ENCODE measurements around the gene HMGN4. TPM values are rescaled to one million over a fixed set of nuclear protein-coding genes. Genes with fewer than 3 reads are reported as not detected.
A peak's percentile ranks its signal among the peaks of the same experiment; 100 is the strongest.

HMGN4 gene
- total and polyA plus RNA-seq, 9 of the 15 experiments (the other 6 are each of a cell fraction or from before 2014, with no cell fraction given) = 35.4 to 134 (median 94.1) TPM

DNA sequence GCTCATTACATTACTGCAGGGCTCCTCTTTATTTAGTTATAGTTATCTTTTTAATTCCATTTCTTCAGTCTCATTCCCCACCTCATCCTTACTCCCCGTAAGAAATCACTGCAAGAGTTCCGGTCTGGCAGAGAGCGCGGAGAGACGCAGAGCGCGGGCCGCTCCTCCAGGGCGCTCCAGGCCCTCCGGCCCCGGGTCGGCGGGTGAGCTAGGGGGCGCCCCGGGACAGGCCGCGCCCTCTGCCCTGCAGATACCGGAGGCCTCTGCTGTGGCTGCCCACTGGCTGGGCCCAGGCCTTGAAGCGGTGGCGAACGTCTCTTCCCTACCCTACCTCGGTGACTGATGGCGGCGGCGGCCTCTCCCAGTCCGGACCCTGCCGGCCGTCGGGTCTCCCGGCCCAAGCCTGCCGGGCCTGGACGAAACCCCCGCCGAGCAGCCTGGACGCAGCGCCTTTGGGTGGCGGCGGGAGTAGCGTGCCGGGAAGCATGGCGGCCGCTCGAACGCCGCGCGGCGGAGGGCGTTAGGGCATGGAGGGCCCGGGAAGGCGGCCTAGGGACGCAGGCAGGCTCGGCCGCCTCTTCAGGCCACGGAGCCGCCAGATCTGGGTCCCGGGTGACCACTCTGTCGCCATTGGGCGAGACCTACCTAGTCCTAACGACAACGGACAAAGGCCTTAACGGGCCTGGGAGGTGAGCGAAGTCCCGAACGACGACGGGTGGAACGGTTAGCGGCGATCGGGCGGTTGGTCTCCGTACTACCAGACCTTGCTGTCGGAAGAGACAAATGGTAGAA, 16.4 kb upstream of the HMGN4 start (continued):
- TF ChIP-seq ZBTB11 (CRISPR knock-in tag; IDR thresholded peaks at IDR 0.05) (peak in 2 of 3 experiments; percentile 49 to 76; a peak in 2 of 6 replicates), RCOR1 (IDR thresholded peaks at IDR 0.05; ENCODE audit: borderline replicate concordance in 1 of 2, low read depth in 2 of 2, low read length in 2 of 2) (peak; percentile 88 to 99), MXD1 (CRISPR knock-in tag; IDR thresholded peaks at IDR 0.05; ENCODE audit: borderline replicate concordance, poor library complexity, severe bottlenecking) (peak; percentile 42), ZFX (CRISPR knock-in tag; IDR thresholded peaks at IDR 0.05) (peak; percentile 100), EHMT2 (IDR thresholded peaks at IDR 0.05) (no peak), ZNF436 (CRISPR knock-in tag; IDR thresholded peaks at IDR 0.05) (no peak), KLF16 (IDR thresholded peaks at IDR 0.05) (no peak), ESRRB (CRISPR knock-in tag; IDR thresholded peaks at IDR 0.05; ENCODE audit: borderline replicate concordance) (no peak; the same call in 1 of the 2 replicates), ADNP (tag; IDR thresholded peaks at IDR 0.05) (peak; percentile 54; the same call in 1 of the 2 replicates), KDM2B (CRISPR knock-in tag; IDR thresholded peaks at IDR 0.05) (no peak), ZNF79 (CRISPR knock-in tag; IDR thresholded peaks at IDR 0.05; ENCODE audit: low read depth) (no peak), HNRNPL (IDR thresholded peaks at IDR 0.05; ENCODE audit: low read depth, low read length) (peak; percentile 96), FOXA3 (CRISPR knock-in tag; conservative IDR thresholded peaks at IDR 0.05 in 1 of 2, IDR thresholded peaks at IDR 0.05 in 1 of 2) (0 out of 4 replicates have a peak, but pooled peaks of 1 of the 2 experiments have one; percentile 62)
- TF ChIP-seq, protein P1, sequence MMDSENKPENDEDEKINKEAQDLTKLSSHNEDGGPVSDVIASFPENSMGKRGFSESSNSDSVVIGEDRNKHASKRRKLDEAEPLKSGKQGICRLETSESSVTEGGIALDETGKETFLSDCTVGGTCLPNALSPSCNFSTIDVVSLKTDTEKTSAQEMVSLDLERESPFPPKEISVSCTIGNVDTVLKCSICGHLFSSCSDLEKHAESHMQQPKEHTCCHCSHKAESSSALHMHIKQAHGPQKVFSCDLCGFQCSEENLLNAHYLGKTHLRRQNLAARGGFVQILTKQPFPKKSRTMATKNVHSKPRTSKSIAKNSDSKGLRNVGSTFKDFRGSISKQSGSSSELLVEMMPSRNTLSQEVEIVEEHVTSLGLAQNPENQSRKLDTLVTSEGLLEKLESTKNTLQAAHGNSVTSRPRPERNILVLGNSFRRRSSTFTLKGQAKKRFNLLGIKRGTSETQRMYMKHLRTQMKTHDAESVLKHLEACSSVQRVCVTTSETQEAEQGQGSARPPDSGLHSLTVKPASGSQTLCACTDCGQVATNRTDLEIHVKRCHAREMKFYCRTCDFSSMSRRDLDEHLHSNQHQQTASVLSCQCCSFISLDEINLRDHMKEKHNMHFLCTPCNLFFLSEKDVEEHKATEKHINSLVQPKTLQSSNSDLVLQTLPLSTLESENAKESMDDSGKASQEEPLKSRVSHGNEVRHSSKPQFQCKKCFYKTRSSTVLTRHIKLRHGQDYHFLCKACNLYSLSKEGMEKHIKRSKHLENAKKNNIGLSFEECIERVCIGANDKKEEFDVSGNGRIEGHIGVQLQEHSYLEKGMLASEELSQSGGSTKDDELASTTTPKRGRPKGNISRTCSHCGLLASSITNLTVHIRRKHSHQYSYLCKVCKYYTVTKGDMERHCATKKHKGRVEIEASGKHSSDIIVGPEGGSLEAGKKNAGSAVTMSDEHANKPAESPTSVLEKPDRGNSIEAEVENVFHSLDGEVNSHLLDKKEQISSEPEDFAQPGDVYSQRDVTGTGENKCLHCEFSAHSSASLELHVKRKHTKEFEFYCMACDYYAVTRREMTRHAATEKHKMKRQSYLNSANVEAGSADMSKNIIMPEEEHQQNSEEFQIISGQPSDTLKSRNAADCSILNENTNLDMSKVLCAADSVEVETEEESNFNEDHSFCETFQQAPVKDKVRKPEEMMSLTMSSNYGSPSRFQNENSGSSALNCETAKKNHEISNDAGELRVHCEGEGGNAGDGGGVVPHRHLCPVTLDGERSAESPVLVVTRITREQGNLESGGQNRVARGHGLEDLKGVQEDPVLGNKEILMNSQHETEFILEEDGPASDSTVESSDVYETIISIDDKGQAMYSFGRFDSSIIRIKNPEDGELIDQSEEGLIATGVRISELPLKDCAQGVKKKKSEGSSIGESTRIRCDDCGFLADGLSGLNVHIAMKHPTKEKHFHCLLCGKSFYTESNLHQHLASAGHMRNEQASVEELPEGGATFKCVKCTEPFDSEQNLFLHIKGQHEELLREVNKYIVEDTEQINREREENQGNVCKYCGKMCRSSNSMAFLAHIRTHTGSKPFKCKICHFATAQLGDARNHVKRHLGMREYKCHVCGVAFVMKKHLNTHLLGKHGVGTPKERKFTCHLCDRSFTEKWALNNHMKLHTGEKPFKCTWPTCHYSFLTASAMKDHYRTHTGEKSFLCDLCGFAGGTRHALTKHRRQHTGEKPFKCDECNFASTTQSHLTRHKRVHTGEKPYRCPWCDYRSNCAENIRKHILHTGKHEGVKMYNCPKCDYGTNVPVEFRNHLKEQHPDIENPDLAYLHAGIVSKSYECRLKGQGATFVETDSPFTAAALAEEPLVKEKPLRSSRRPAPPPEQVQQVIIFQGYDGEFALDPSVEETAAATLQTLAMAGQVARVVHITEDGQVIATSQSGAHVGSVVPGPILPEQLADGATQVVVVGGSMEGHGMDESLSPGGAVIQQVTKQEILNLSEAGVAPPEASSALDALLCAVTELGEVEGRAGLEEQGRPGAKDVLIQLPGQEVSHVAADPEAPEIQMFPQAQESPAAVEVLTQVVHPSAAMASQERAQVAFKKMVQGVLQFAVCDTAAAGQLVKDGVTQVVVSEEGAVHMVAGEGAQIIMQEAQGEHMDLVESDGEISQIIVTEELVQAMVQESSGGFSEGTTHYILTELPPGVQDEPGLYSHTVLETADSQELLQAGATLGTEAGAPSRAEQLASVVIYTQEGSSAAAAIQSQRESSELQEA (IDR thresholded peaks at IDR 0.05; ENCODE audit: low read depth) = no peak

Data from K562 (cell line).